GM19452 (cell line): ENCODE results near the gene RAG1.

Source experiments
- ATAC-seq: cut with Tn5 transposase; IDR thresholded peaks from one replicate; pipeline ENCODE4 v1.9.1; 2021; ENCODE audit not compliant: unreplicated experiment

Gene RAG1

DNA sequence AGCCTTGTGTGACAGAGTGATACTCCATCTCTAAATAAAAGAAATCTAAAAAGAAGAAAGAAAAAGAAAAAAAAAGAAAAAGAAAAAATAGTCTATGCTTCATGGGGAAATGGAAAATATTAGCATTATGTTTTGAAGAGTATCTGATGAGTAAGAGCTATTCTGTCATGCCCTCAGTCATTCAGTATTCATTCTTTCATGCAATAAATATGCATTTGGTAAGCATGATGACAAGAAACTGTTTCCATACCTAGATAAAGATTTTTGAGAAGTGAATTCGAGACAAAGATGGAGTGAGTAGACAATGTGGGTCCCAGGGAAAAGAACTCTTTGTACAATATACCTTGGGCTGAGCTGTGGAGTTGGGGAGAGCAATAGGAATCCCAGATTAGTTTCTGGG is 20.3 kb downstream of the RAG1 start:
- no peak for ATAC-seq

DNA sequence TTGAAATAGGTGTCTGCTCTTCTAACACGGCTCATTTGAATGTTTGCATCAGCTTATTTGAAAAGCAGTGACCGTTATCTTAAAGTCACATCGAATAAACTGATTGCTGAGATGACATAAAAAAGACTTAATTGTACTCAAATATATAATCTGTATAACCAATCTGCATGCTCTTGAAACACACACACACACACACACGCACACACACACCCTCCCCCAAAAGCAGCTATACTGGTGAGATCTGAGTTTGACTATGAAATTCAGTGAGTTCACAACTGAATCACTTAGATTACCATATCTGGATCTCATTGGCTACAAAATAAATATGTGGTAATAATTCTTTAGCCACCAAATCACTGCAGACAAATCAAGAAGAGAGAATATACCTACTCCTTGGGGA is 22.7 kb downstream of the RAG1 start:
- no peak for ATAC-seq

- ATAC-seq: no peak
These were observed 23.6 kb downstream of the RAG1 start for GRCh38 chr11:36591433-36591832.

DNA sequence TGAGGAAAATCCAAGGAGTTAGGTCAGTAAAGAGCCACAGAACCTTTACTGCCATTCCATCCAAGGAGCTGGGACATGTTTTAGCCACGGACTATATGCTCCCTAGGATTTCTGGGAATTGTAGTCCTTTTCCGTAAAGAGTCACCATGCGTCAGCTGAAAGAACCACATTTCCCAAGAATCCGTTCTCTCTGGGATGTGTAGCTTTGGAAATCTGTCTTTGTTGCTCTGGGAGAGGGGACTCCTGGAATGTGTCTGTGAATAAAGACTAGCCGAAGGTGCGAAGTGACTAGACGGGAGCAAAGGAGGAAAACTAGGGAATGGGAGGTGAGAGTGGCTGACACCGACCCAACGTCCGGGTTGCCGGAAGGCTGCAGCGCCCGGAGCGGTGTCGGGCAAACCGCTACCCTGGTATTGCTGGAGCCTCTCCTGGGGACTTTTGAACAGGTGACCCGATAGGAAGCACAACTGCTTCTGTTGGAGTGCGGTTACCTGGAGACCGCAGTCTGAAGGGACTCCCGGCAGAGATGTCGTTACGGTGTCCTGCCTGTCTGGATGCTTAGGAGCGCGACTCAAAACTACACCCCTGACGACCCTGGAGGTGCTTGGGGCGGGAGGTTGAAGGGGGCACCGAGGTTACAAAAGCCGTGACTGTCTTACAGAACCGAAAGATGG is 26.6 kb downstream of the RAG1 start, which contains the start of gene IFTAP:
Gene IFTAP, plus strand, starts transcription at position 187 of the 674 bp plus-strand sequence. CDS start 15,602 bp downstream, outside the sequence.
- ATAC-seq: peak; percentile 66

GRCh38 chr11:36596880-36597279 is 29.1 kb downstream of the RAG1 start:
- ATAC-seq: no peak

DNA sequence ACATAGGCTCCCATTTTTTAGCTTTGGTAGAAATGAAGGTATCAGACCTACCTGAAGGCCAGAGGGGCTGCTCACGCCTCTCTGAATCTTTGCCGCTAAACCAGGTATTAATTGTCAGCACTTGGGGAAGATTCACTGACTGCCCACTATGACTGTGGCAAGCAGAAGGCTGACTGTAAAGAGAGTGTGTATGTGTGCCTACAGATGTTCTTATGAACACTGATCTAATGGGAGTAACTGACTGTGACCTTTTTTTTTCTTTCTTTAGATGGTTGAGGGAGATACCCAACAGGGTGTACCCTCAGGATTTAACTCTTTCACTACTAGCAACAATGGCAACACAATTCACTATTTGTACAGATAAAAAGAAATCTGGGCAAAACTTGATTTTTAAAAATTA is 30.2 kb downstream of the RAG1 start, which contains the start of gene RAG2:
Gene RAG2, minus strand, starts transcription at position 186 of the 400 bp plus-strand sequence. CDS start 4,068 bp downstream, outside the sequence.
- no peak for ATAC-seq

DNA sequence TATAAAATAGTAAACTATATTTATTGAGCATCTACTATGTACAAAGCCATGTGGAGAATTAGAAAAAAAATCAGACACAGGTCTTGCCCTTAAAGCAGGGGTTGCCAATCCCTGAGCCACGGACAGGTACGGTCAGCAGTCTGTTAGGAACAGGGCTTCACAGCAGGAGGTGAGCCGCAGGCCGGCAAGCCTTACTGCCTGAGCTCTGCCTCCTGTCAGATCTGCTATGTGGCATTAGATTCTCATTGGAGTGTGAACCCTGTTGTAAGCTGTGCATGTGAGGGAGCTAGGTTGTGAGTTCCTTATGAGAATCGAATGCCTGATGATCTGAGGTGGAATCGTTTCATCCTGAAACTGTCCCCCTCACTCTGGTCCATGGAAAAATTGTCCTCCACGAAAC is 32.4 kb downstream of the RAG1 start:
- no peak for ATAC-seq

GRCh38 chr11:36601155-36601554 is 33.3 kb downstream of the RAG1 start:
- ATAC-seq: no peak

- no peak for ATAC-seq
These were observed 34.3 kb downstream of the RAG1 start for GRCh38 chr11:36602135-36602534.

GRCh38 chr11:36605221-36606216 is 37.7 kb downstream of the RAG1 start:
- ATAC-seq: no peak

DNA sequence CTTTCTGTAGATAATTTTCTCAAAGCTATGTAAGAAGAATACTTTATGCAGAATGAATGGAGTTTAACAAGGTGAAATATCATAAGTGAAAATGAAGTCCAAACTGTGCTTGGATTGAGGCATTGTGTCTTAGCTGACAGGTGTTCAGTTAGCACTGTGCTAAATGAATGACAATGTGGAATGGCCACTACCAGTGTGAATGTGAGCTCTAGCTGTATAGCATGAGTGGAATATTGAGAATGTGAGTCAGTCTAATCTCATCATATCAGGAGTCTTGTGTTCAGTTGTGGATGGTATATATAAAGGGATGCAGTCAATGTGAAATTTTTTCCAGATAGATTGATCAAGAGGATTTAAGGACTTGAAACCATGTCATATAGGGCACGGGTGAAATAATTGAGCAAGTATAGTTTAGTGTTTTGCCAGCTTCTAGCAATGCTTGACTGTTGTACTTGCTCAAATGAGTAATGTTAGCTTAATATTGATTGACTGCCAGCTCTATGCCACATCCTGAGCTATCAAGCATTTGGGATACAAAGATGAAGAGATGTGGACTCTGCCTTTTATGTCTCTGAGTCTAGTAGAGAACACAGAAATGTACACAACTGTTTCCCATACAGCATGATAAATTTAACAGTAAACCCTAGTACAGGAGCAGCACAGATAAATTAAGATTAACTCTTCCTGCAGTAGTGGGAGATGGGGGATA is 40.8 kb downstream of the RAG1 start:
- ATAC-seq: no peak

GRCh38 chr11:36609383-36609782 is 41.6 kb downstream of the RAG1 start:
- ATAC-seq: no peak

DNA sequence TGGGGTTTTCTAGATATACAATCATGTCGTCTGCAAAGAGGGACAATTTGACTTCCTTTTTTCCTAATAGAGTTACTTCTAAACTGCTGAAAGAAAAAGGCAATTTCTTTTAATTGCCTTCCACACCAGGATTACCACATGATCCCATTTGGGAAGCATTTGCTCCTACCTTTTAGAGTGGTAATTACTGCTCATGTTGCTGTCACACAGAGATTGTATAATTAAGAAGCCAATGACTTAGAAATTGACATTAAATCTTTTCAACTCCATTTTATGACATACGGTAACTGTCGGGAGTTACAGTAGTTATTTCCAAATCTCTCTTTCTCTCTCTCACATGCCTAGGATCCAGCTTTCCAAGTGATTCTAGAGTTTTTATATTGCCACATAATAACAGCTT is 48.0 kb downstream of the RAG1 start:
- ATAC-seq: no peak

DNA sequence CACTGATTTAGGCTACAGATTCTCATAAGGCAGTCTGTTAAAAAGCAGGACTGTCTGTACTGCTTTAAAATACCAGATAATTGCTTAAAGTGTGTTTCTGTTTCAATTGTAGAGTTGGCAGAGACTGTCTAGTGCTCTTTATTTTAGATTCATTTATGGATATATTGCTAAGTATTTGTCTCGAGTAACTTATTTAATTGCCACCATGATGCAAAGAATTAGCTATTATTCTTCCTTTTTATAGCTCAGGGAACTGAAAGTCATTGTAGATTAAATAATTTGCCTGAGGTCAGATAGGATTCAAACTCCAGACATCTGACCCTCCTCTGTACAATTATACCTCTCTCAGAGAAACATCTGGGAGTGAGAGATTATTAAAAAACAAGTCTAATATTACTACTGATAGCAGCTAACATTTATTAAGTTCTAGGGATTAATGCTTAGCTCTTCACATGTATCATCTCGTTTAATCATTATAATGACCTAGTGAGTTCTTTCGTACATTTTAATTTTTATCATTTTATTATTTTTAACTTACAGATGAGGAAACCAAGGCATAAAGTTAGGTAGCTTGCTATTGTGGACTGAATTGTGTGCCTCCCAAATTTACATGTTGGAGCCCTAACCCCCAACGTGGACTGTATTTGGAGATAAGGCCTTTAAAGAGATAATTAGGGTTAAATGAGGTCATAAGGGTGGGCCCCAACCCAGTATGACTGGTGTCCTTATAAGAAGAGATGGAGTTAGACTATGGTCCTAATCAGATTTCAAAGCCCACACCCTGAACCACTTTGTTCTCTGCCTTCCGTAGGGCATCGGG is 49.9 kb downstream of the RAG1 start:
- no peak for ATAC-seq

- ATAC-seq: no peak
These were observed 50.7 kb downstream of the RAG1 start for GRCh38 chr11:36618363-36619047.

GRCh38 chr11:36619502-36619901 is 51.7 kb downstream of the RAG1 start:
- no peak for ATAC-seq

- ATAC-seq: no peak
These were observed 52.4 kb downstream of the RAG1 start for GRCh38 chr11:36620246-36620645.

GRCh38 chr11:36622431-36623136 is 54.8 kb downstream of the RAG1 start:
- peak; percentile 65 for ATAC-seq

DNA sequence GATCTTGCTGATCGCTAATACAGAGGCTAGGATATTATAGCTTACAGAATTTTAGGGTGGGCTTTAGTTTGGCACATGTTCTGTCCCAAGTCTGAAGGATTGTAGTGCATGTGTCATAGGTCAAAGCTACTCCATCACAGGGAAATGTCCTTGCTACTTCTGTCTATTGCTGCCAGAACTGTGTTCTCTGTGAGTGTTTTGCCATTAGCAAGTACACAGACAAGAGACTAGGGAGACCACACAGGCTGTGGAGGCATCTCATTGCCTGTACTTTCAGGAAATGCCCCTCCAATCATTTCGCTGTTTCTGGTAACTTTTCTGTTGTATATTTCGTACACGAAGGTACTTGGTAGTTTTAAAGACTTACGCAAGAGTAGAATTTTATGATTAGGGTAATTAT is 55.7 kb downstream of the RAG1 start:
- no peak for ATAC-seq
